Osteoblast (primary cell): ENCODE data around the gene SLC28A1. TPM values are rescaled to one million over a fixed set of nuclear protein-coding genes. Genes with fewer than 3 reads are reported as not detected.

ENCODE experiments used
- DNase-seq: peaks from one replicate; pipeline ENCODE4 v3.0.0; 2011; ENCODE audit warnings: low spot score, mixed read lengths; ENCODE audit not compliant: insufficient read length; ENCODE audit errors: missing footprints
- H2AFZ ChIP-seq: 2 replicates; pipeline ENCODE4 v1.6.0; 2011; ENCODE audit warnings: mild to moderate bottlenecking, low read length
- H3K27ac ChIP-seq: 2 replicates; pipeline ENCODE4 v1.5.1; 2011; ENCODE audit warnings: mild to moderate bottlenecking, low read depth, low read length, moderate library complexity
- H3K27me3 ChIP-seq: 2 replicates; pipeline ENCODE4 v1.6.0; 2012; ENCODE audit warnings: mild to moderate bottlenecking, control low read depth, inconsistent platforms, low read length, moderate library complexity; ENCODE audit not compliant: insufficient read depth
- H3K36me3 ChIP-seq: 2 replicates; pipeline ENCODE4 v1.5.1; 2011; ENCODE audit warnings: mild to moderate bottlenecking, low read length, control low read depth, moderate library complexity; ENCODE audit not compliant: insufficient read depth
- H3K4me1 ChIP-seq: 2 replicates; pipeline ENCODE4 v1.5.1; 2011; ENCODE audit warnings: mild to moderate bottlenecking, low read length, control low read depth, moderate library complexity; ENCODE audit not compliant: insufficient read depth
- H3K4me2 ChIP-seq: 2 replicates; pipeline ENCODE4 v1.6.0; 2011; ENCODE audit warnings: mild to moderate bottlenecking, low read length; ENCODE audit not compliant: insufficient read depth
- H3K4me3 ChIP-seq: fragments of 200-600 bp; sonication (generic); 3 replicates; pipeline ENCODE4 v1.5.1; 2012; ENCODE audit warnings: mild to moderate bottlenecking, low read length, inconsistent platforms; ENCODE audit not compliant: insufficient read depth
- H3K79me2 ChIP-seq: 2 replicates; pipeline ENCODE4 v1.6.0; 2012; ENCODE audit warnings: mild to moderate bottlenecking, low read length, control low read depth, inconsistent platforms; ENCODE audit not compliant: insufficient read depth
- H3K9me3 ChIP-seq: 2 replicates; pipeline ENCODE4 v1.5.1; 2011; ENCODE audit warnings: low read depth, low read length, control low read depth
- H4K20me1 ChIP-seq: 2 replicates; pipeline ENCODE4 v1.6.0; 2012; ENCODE audit warnings: mild to moderate bottlenecking, low read length, control low read depth; ENCODE audit not compliant: insufficient read depth
- total RNA-seq: library from RNA; depleted of rRNA; stranded (reverse); fragments of >200 nt; gene quantifications from 2 replicates; pipeline ENCODE4 v1.2.3, GENCODE V29; 2012
- TF ChIP-seq, protein P1 (sequence below): IDR thresholded peaks from 2 replicates; pipeline ENCODE4 v1.5.1; 2011; ENCODE audit warnings: mild to moderate bottlenecking, low read depth, low read length, moderate library complexity; ENCODE audit errors: extremely low read depth

SLC28A1 gene
- total RNA-seq, 1 donor, result not detected

DNA sequence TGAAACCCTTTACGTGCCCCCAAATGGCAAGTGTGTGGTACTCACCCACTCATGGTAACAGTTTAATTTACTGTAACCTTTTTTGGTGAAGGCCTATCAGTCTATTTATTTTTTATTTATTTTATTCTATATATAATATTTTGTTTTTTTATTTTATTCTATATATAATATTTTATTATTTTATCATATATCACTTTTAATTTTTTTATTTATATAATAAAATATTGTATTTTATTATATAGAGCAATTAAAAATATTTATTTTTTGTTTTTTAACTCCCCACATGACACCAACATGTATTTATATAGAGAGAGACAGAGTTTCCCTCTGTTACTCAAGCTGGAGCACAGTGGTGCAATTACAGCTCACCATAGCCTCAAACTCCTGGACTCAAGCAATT lies 41.4 kb downstream of the SLC28A1 start:
- no peaks in the 10 kb centered on the region for H3K79me2 ChIP-seq
- H3K4me1 ChIP-seq, result peaks cover 24% of the 10 kb centered on the region
- no peaks in the 10 kb centered on the region for H3K9me3 ChIP-seq
- DNase-seq, result no peak
- TF ChIP-seq, protein P1, sequence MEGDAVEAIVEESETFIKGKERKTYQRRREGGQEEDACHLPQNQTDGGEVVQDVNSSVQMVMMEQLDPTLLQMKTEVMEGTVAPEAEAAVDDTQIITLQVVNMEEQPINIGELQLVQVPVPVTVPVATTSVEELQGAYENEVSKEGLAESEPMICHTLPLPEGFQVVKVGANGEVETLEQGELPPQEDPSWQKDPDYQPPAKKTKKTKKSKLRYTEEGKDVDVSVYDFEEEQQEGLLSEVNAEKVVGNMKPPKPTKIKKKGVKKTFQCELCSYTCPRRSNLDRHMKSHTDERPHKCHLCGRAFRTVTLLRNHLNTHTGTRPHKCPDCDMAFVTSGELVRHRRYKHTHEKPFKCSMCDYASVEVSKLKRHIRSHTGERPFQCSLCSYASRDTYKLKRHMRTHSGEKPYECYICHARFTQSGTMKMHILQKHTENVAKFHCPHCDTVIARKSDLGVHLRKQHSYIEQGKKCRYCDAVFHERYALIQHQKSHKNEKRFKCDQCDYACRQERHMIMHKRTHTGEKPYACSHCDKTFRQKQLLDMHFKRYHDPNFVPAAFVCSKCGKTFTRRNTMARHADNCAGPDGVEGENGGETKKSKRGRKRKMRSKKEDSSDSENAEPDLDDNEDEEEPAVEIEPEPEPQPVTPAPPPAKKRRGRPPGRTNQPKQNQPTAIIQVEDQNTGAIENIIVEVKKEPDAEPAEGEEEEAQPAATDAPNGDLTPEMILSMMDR, result no peak
- H3K27me3 ChIP-seq, result no peaks in the 10 kb centered on the region
- H4K20me1 ChIP-seq, result no peaks in the 10 kb centered on the region
- H3K27ac ChIP-seq, result no peak overlapping the region
- H3K4me3 ChIP-seq, result no peak overlapping the region
- no peak overlapping the region for H3K4me2 ChIP-seq
- no peak overlapping the region for H2AFZ ChIP-seq
- no peaks in the 10 kb centered on the region for H3K36me3 ChIP-seq

DNA sequence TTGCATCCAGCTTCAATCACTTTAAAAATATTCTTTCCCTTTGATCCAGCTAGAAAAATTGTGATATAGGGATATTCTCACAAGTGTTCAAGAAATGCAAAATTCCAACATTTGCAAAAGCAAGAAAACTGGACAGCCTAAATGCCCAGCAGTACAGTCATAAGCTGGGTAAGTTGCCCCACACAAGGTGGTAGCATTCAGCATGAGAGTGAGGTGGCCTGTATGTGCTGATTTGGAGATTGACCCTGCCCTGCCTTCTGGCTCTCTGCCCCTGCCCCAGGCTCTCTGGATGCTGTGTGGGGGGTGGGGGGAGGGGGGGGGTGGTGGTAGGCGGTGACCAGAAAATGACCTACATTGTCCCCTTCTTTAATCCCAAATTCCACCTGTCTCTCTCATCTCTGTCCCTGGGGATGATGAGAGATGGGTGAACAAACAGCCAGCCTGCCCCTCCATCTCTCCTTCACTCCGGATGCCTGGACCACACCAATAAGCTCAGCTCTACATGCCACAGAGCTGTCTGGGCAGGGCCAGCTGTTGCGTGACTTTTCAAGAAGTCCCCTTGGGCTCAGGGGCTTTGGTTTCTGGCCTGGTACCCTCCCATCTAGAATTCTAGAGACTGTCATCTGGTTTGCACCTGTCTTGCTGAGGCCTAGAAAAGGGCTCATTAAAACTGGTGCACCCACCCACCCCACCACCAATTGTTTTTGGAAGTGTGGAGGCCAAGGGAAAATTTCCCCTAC lies 42.2 kb downstream of the SLC28A1 start:
- Histone ChIP-seq H3K79me2 (no peaks in the 10 kb centered on the region), H3K27me3 (no peaks in the 10 kb centered on the region), H3K9me3 (no peaks in the 10 kb centered on the region), H3K4me1 (peaks cover 17% of the 10 kb centered on the region), H4K20me1 (no peaks in the 10 kb centered on the region), H3K27ac (no peak overlapping the region), H3K4me2 (no peak overlapping the region), H3K36me3 (no peaks in the 10 kb centered on the region), H3K4me3 (no peak overlapping the region), H2AFZ (no peak overlapping the region)
- TF ChIP-seq, protein P1, result no peak
- no peak for DNase-seq

DNA sequence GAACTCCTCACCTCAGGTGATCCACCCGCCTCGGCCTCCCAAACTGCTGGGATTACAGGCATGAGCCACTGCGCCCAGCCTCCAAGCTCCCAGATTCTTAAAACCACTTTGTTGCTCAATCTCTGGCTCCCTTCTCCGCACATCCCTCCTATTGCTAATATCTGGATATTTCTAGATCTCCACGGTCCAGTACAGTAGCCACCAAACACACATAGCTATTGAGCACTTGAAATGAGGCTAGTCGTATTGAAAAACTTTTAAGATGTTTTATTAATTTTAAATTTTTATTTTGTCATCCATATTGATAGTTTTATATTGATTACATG lies 44.3 kb downstream of the SLC28A1 start:
- H4K20me1 ChIP-seq, result no peaks in the 10 kb centered on the region
- TF ChIP-seq, protein P1, result no peak
- H3K36me3 ChIP-seq, result no peaks in the 10 kb centered on the region
- no peak overlapping the region for H3K27ac ChIP-seq
- H3K4me1 ChIP-seq, result peaks cover 14% of the 10 kb centered on the region
- H3K9me3 ChIP-seq, result no peaks in the 10 kb centered on the region
- no peaks in the 10 kb centered on the region for H3K27me3 ChIP-seq
- DNase-seq, result no peak
- H3K79me2 ChIP-seq, result no peaks in the 10 kb centered on the region
- H2AFZ ChIP-seq, result no peak overlapping the region
- H3K4me3 ChIP-seq, result no peak overlapping the region
- no peak overlapping the region for H3K4me2 ChIP-seq

DNA sequence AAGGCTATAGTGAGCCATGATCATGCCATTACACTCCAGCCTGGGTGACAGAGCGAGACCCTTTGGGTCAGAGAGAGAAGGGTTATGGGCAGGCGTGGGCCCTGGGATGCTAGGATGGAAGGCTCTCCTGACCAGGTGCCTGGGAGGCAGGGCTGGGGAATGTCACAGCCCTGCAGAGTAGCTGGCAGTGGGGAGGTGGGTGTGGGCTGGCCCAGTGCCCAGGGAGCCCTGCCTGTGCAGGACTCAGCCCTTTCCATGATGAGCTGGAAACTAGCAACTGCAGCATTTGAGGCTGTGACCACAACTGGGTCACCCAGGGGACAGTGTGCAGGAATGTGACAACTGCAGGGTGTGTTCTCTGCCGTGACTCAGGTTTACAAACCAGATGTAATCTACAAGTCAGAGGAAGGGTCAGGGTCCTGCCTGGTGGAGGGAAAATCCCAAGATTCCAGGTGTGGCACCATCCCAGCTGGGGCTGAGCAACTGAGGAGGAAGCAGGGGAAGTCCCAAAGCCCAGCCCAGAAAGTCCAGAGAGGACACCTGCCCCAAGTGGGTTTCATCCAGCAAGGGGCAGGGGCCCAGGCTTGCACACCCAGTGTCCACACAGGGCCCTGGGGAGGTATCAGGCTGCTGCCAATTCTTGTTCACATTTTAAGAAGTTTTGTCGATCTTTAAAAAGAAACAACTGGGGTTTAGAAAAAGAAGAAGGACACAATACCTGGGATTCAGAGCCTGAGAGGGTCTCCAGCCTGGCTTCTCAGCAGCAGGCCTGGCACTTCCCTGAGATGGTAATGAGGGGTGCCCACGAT lies 45.5 kb downstream of the SLC28A1 start:
- no peaks in the 10 kb centered on the region for H4K20me1 ChIP-seq
- no peak overlapping the region for H2AFZ ChIP-seq
- no peaks in the 10 kb centered on the region for H3K9me3 ChIP-seq
- no peaks in the 10 kb centered on the region for H3K27me3 ChIP-seq
- peaks cover 10% of the 10 kb centered on the region for H3K4me1 ChIP-seq
- H3K27ac ChIP-seq, result no peak overlapping the region
- no peak overlapping the region for H3K4me2 ChIP-seq
- no peaks in the 10 kb centered on the region for H3K36me3 ChIP-seq
- no peak for DNase-seq
- H3K79me2 ChIP-seq, result no peaks in the 10 kb centered on the region
- TF ChIP-seq, protein P1, result no peak
- H3K4me3 ChIP-seq, result no peak overlapping the region
